GM12878 (cell line): ENCODE measurements around the gene FAM98C. TPM values are rescaled to one million over a fixed set of nuclear protein-coding genes. Genes with fewer than 3 reads are reported as not detected.

ENCODE experiments used
- ATAC-seq: fragments of 200-7000 bp; cut with Tn5 transposase; 3 replicates; pipeline ENCODE4 v1.9.1; 2020; ENCODE audit warnings: mild to moderate bottlenecking, moderate library complexity
- BruUV-seq: library from RNA; stranded (reverse); fragments of 400-500 nt; replicated peaks from 2 replicates; lab custom pipeline; 2021; lab: Mats Ljungman, UMichigan
- CTCF ChIA-PET: fragments of 300-600 bp; sonication (Branson Sonifier 250); formaldehyde crosslinking; extraction: SDS; loops from one replicate; lab custom pipeline; 2021; ENCODE audit warnings: inconsistent platforms; lab: Yijun Ruan, JAX
- POLR2A ChIA-PET: fragments of 350-600 bp; formaldehyde crosslinking; extraction: SDS; loops from one replicate; lab custom pipeline; 2021; ENCODE audit warnings: inconsistent platforms; lab: Charles Lee
- RAD21 ChIA-PET: fragments of 300-600 bp; sonication (Branson Sonifier 250); formaldehyde crosslinking; loops from one replicate; lab custom pipeline; 2023; ENCODE audit warnings: antibody characterized with exemption; ENCODE audit not compliant: unreplicated experiment; lab: Charles Lee
- SMC1A ChIA-PET: fragments of 300-600 bp; sonication (Branson Sonifier 250); formaldehyde crosslinking; loops from one replicate; lab custom pipeline; 2023; ENCODE audit not compliant: unreplicated experiment, uncharacterized antibody; lab: Charles Lee
- DNase-seq: peaks from one replicate; pipeline ENCODE4 v3.0.0-alpha.2; 2011; ENCODE audit warnings: low read depth, low spot score
- FAIRE-seq: peaks from 3 replicates; lab custom pipeline; 2011; peaks lifted over from hg19 to GRCh38; lab: Jason Lieb, UNC
- H2AFZ ChIP-seq: 2 replicates; pipeline ENCODE4 v1.6.0; 2011; ENCODE audit warnings: low read depth, low read length, control low read depth; ENCODE audit not compliant: control insufficient read depth
- H3K27ac ChIP-seq: 2 replicates; pipeline ENCODE4 v1.5.1; 2011; ENCODE audit warnings: control low read depth; ENCODE audit not compliant: control insufficient read depth, insufficient read depth
- H3K27me3 ChIP-seq, 2 experiments: replicated peaks in 1 of 2; 2 replicates each; pipeline versions ENCODE4 v1.6.0 to v1.6.1; 2011; ENCODE audit warnings: low read length in 1 of 2; ENCODE audit not compliant: control insufficient read depth in 2 of 2, insufficient read depth in 2 of 2
- H3K36me3 ChIP-seq, 2 experiments: 2 replicates each; pipeline ENCODE4 v1.5.1; 2011; ENCODE audit warnings: low read length in 1 of 2; ENCODE audit not compliant: control insufficient read depth in 2 of 2, insufficient read depth in 2 of 2
- H3K4me1 ChIP-seq: 2 replicates; pipeline ENCODE4 v1.6.1; 2011; ENCODE audit warnings: mild to moderate bottlenecking, low read length, moderate library complexity, mixed read lengths; ENCODE audit not compliant: control insufficient read depth, insufficient read depth
- H3K4me2 ChIP-seq: 2 replicates; pipeline ENCODE4 v1.6.0; 2011; ENCODE audit warnings: control low read depth; ENCODE audit not compliant: control insufficient read depth, insufficient read depth
- H3K4me3 ChIP-seq: fragments of 200-600 bp; sonication (generic); 2 replicates; pipeline ENCODE4 v1.5.1; 2016
- H3K79me2 ChIP-seq: 2 replicates; pipeline ENCODE4 v1.6.0; 2011; ENCODE audit warnings: low read length; ENCODE audit not compliant: control insufficient read depth, insufficient read depth
- H3K9ac ChIP-seq: 2 replicates; pipeline ENCODE4 v1.8.0; 2011; ENCODE audit warnings: low read length, control low read depth, mixed read lengths; ENCODE audit not compliant: control insufficient read depth, insufficient read depth
- H3K9me3 ChIP-seq: replicated peaks from 3 replicates; pipeline ENCODE4 v1.5.1; 2011; ENCODE audit warnings: mild to moderate bottlenecking, low read length; ENCODE audit not compliant: control insufficient read depth, insufficient read depth
- H4K20me1 ChIP-seq: 2 replicates; pipeline ENCODE4 v1.6.0; 2011; ENCODE audit not compliant: control insufficient read depth, insufficient read depth
- CREB1 ChIP-seq: IDR thresholded peaks from 2 replicates; pipeline ENCODE4 v1.6.1; 2012; ENCODE audit warnings: low read depth, mild to moderate bottlenecking, inconsistent platforms
- DPF2 ChIP-seq: fragments of 450-650 bp; IDR thresholded peaks from 2 replicates; pipeline ENCODE4 v1.6.1; 2017; ENCODE audit warnings: mild to moderate bottlenecking
- EZH2 ChIP-seq: IDR thresholded peaks from 2 replicates; pipeline ENCODE4 v1.6.1; 2012; ENCODE audit warnings: low read depth, mild to moderate bottlenecking, control low read depth, inconsistent platforms, low read length, borderline replicate concordance; ENCODE audit not compliant: control insufficient read depth
- HDAC6 ChIP-seq: fragments of 200-600 bp; sonication (generic); IDR thresholded peaks from one replicate; pipeline ENCODE4 v1.8.0; 2017; ENCODE audit warnings: antibody characterized with exemption; ENCODE audit not compliant: unreplicated experiment
- IRF4 ChIP-seq: IDR thresholded peaks from 2 replicates; pipeline ENCODE4 v1.6.1; 2011; ENCODE audit warnings: low read depth, low read length
- PAX5 ChIP-seq: IDR thresholded peaks from 2 replicates; pipeline ENCODE4 v1.6.1; 2011; ENCODE audit warnings: low read depth, low read length, borderline replicate concordance
- PML ChIP-seq: IDR thresholded peaks from 2 replicates; pipeline ENCODE4 v1.6.1; 2012; ENCODE audit warnings: low read length, inconsistent platforms
- PRDM15 ChIP-seq: fragments of 450-650 bp; formaldehyde crosslinking; IDR thresholded peaks from 2 replicates; pipeline ENCODE4 v1.4.0; 2020; ENCODE audit warnings: mild to moderate bottlenecking, moderate library complexity
- RAD21 ChIP-seq: IDR thresholded peaks from 2 replicates; pipeline ENCODE4 v1.6.1; 2011; ENCODE audit warnings: mild to moderate bottlenecking, low read depth, low read length, moderate library complexity; ENCODE audit not compliant: insufficient read depth
- RBBP5 ChIP-seq: fragments of 200-600 bp; sonication (generic); conservative IDR thresholded peaks from 2 replicates; pipeline ENCODE4 v1.6.1; 2016
- REST ChIP-seq: IDR thresholded peaks from 2 replicates; pipeline ENCODE4 v1.6.1; 2012; ENCODE audit warnings: mild to moderate bottlenecking, low read depth, low read length
- SIN3A ChIP-seq: IDR thresholded peaks from 2 replicates; pipeline ENCODE4 v1.6.1; 2012; ENCODE audit warnings: low read depth, low read length, improper control_type of control experiment
- SUPT20H ChIP-seq: IDR thresholded peaks from 2 replicates; pipeline ENCODE4 v1.6.1; 2011; ENCODE audit warnings: low read depth, mild to moderate bottlenecking, low read length, moderate library complexity, borderline replicate concordance; ENCODE audit not compliant: control insufficient read depth
- USF1 ChIP-seq: IDR thresholded peaks from 2 replicates; pipeline ENCODE4 v1.6.1; 2011; ENCODE audit warnings: borderline replicate concordance, low read depth, mild to moderate bottlenecking, moderate library complexity, mixed read lengths, low read length; ENCODE audit not compliant: insufficient read depth; ENCODE audit errors: extremely low read length
- ZBED1 ChIP-seq: IDR thresholded peaks from 2 replicates; pipeline ENCODE4 v1.6.1; 2016; ENCODE audit warnings: borderline replicate concordance
- WGBS: methylation state at CpG from one replicate; pipeline ENCODE4 v1.1.6; 2016; ENCODE audit warnings: low lambda C conversion rate; ENCODE audit not compliant: insufficient replicate concordance, insufficient coverage; ENCODE audit errors: missing lambda C conversion rate; 5-methylcytosine and 5-hydroxymethylcytosine counted together
- in situ Hi-C: fragments of 300-500 bp; cut with MboI; formaldehyde crosslinking; loops from 9 replicates; pipeline ENCODE4 v1.14.3; 2018; ENCODE audit warnings: mixed read lengths
- intact Hi-C: fragments of 100-400 bp; cut with micrococcal nuclease; formaldehyde crosslinking; loops from one replicate; pipeline ENCODE4 v1.14.2; 2022; ENCODE audit not compliant: unreplicated experiment
- polyA plus RNA-seq, 11 experiments: library from polyadenylated mRNA; depleted of rRNA in 4 of 11; unstranded in 6 of 11; stranded (reverse) in 5 of 11; fragments of >200 nt; fragmentation: Nextera tagmentation in 4 of 11; fragmentation: Illumina TruSeq in 1 of 11; extraction: Ambion mirVana in 4 of 11; extraction: Trizol in 1 of 11; gene quantifications; 1 replicate in 1 of 11; 2 replicates in 10 of 11; pipeline versions ENCODE4 v1.2.1 to v1.2.3, GENCODE V29; 2011 to 2016; ENCODE audit warnings: inconsistent platforms in 2 of 11, missing spikeins in 2 of 11, low read depth in 1 of 11
- total RNA-seq, 4 experiments: library from RNA; depleted of rRNA in 3 of 4; stranded (reverse); fragments of >200 nt in 3 of 4; fragmentation: Illumina TruSeq in 1 of 4; extraction: Trizol in 1 of 4; gene quantifications; 2 replicates each; pipeline versions ENCODE4 v1.2.1 to v1.2.3, GENCODE V29; 2013 to 2021

The FAM98C gene
- total and polyA plus RNA-seq, 10 of the 15 experiments (the other 5 are each of a cell fraction or from before 2014, with no cell fraction given) = 1.4 to 17.2 (median 9.5) TPM

GRCh38 chr19:38424272-38424671 is 21.4 kb downstream of the FAM98C start:
- TF ChIP-seq SIN3A (no peak), HDAC6 (no peak), SUPT20H (no peak), IRF4 (no peak), RAD21 (no peak), ZBED1 (no peak), RBBP5 (no peak), CREB1 (no peak), PAX5 (no peak), USF1 (no peak), REST (no peak), PRDM15 (CRISPR knock-in tag) (no peak), EZH2 (no peak), PML (no peak), DPF2 (no peak)
- Histone ChIP-seq H3K4me2 (no peak overlapping the region), H3K79me2 (no peaks in the 10 kb centered on the region), H3K27ac (no peak overlapping the region), H2AFZ (no peak overlapping the region), H3K4me3 (no peak overlapping the region), H3K9me3 (no peaks in the 10 kb centered on the region), H3K4me1 (peaks cover 16% of the 10 kb centered on the region), H3K9ac (no peak overlapping the region), H4K20me1 (no peaks in the 10 kb centered on the region), H3K36me3 (no peaks in the 10 kb centered on the region), H3K27me3 (no peaks in the 10 kb centered on the region; a peak in 1 of 4 replicates)
- DNase-seq (no peak), FAIRE-seq (no peak), ATAC-seq (no peak)
- 34% methylated on average over 5 of the region's 5 CpGs for WGBS
- intact Hi-C loops (no loop called here), in situ Hi-C loops (loop anchor here (25.0 kb wide), 1 partner anchor 213 kb away; the partner anchor contains the start of gene ACTN4)
- POLR2A ChIA-PET = interaction anchor here (0.6 kb wide), 1 partner anchor 238 kb away, joined by 4 read pairs; no protein-coding TSS in a partner anchor
- BruUV-seq = no TSS peak
- CTCF ChIA-PET = interaction anchor here (2.1 kb wide), 1 partner anchor 22 kb away, joined by 9 read pairs; the partner anchor contains the start of gene FAM98C
- RAD21 ChIA-PET = interaction anchor here (0.7 kb wide), 1 partner anchor 21 kb away, joined by 3 read pairs; no protein-coding TSS in a partner anchor
- SMC1A ChIA-PET = no interaction called here
